Kidney (tissue), 14 donors: ENCODE results near the gene SCMH1. TPM values are rescaled to one million over a fixed set of nuclear protein-coding genes. Genes with fewer than 3 reads are reported as not detected.

Experiments
- DNase-seq, 5 donors: peaks; one replicate each; pipeline ENCODE4 v3.0.0-alpha.2; 2013 to 2020
- FAIRE-seq: peaks from 2 replicates; lab custom pipeline; 2012; peaks lifted over from hg19 to GRCh38; lab: Jason Lieb, UNC
- H3K27ac ChIP-seq, 2 donors: one replicate each; pipeline ENCODE4 v1.7.0; 2013; ENCODE audit warnings: low read depth in 2 of 2, low read length in 2 of 2, inconsistent platforms in 1 of 2
- H3K27me3 ChIP-seq: one replicate; pipeline ENCODE4 v1.7.1; 2013; ENCODE audit warnings: low read length, inconsistent platforms; ENCODE audit not compliant: control insufficient read depth, insufficient read depth
- H3K36me3 ChIP-seq, 3 donors: one replicate each; pipeline versions ENCODE4 v1.7.0 to v1.7.1; 2013; ENCODE audit warnings: low read length in 3 of 3, control low read depth in 1 of 3, inconsistent platforms in 1 of 3; ENCODE audit not compliant: insufficient read depth in 3 of 3, control insufficient read depth in 2 of 3
- H3K4me1 ChIP-seq, 3 donors: one replicate each; pipeline versions ENCODE4 v1.7.0 to v1.7.1; 2013; ENCODE audit warnings: low read length in 3 of 3, inconsistent platforms in 1 of 3, low read depth in 1 of 3; ENCODE audit not compliant: control insufficient read depth in 2 of 3, insufficient read depth in 2 of 3
- H3K4me3 ChIP-seq, 3 donors: one replicate each; pipeline versions ENCODE4 v1.7.0 to v1.8.1; 2013; ENCODE audit warnings: low read length in 3 of 3, control low read depth in 1 of 3, inconsistent platforms in 1 of 3
- H3K9ac ChIP-seq, 3 donors: one replicate each; pipeline versions ENCODE4 v1.7.0 to v1.7.1; 2013; ENCODE audit warnings: low read length in 3 of 3, control low read depth in 1 of 3, inconsistent platforms in 1 of 3
- H3K9me3 ChIP-seq, 3 donors: one replicate each; pipeline versions ENCODE4 v1.7.0 to v1.7.1; 2013; ENCODE audit warnings: low read length in 3 of 3, control low read depth in 1 of 3, inconsistent platforms in 1 of 3; ENCODE audit not compliant: control insufficient read depth in 2 of 3, insufficient read depth in 1 of 3
- intact Hi-C: fragments of 100-400 bp; cut with DNase I; formaldehyde crosslinking; loops from one replicate; pipeline ENCODE4 v1.11.1; 2022
- polyA plus RNA-seq: library from polyadenylated mRNA; stranded (reverse); fragments of 350-450 nt; fragmentation: Illumina TruSeq; extraction: RNeasy Lipid Tissue Mini Kit (QIAGEN cat#74804); gene quantifications from one replicate; pipeline ENCODE4 v1.2.3, GENCODE V29; 2014; ENCODE audit warnings: low read depth, low replicate concordance; ENCODE audit not compliant: insufficient read depth
- total RNA-seq: library from RNA; stranded (reverse); fragmentation: NEBNext Ultra II Directional; extraction: Animal tissue kit (Norgen Biotek cat#: 25700); gene quantifications from one replicate; pipeline ENCODE4 v1.2.1, GENCODE V29; 2021
- TF ChIP-seq, protein P1 (sequence below): IDR thresholded peaks from 3 replicates; pipeline ENCODE4 v1.5.1; 2012; ENCODE audit warnings: mild to moderate bottlenecking, moderate library complexity, borderline replicate concordance; ENCODE audit not compliant: insufficient read depth; ENCODE audit errors: extremely low read depth
- donor health status: control.
- donor health status: control.
- donor health status: control.
- donor health status: control.
- donor health status: control.
- donor health status: DM: yes; HTN: yes; CAD: no.
- donor health status: Normal renal cell carcinoma (clear cell type).

The SCMH1 gene
- total and polyA plus RNA-seq, 2 donors from 2014 or later, result 26.4 to 58.3 TPM

DNA sequence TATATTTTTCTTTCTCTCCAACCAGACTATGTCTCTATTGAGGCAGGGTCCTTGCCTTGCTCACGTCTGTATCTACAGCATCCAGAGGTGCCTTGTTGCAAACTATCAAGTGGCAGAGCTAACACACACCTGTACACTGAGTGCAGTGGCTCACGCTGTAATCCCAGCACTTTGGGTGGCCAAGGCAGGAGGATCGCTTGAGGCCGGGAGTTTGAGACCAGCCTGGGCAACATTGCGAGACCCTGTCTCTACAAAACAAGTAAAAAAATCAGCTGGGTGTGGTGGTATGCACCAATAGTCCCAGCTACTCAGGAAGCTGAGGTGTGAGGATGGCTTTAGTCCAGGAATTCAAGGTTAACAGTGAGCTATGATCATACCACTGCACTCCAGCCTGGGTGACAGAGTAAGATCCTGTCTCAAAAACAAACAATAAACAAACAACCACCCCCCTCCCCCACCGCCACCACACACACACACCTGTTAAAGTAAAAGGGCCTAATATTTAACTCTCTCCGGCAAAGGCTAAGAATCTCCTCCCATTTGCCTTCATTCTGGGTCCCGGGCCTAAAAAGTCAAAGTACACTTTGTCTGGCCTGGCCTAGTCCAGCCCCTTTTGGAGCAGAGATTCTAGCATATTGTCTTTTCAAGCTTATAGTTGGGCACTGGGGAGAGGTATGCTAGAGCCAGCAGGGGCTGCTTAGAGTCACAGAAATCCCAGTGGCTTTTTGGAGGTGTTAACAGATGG, 211.1 kb downstream of the SCMH1 start:
- Histone ChIP-seq H3K4me3 (no peak overlapping the region), H3K9me3 (no peaks in the 10 kb centered on the region), H3K36me3 (peaks cover 12 to 31% (median 14%) of the 10 kb centered on the region in 3 donors), H3K27me3 (no peaks in the 10 kb centered on the region), H3K4me1 (peaks cover 0 to 8% (median 0%) of the 10 kb centered on the region in 3 donors), H3K27ac (peak overlapping the region in 1 of 2 donors; percentile 41), H3K9ac (no peak overlapping the region)
- intact Hi-C loops, result no loop called here
- DNase-seq, result no peak
- TF ChIP-seq, protein P1, sequence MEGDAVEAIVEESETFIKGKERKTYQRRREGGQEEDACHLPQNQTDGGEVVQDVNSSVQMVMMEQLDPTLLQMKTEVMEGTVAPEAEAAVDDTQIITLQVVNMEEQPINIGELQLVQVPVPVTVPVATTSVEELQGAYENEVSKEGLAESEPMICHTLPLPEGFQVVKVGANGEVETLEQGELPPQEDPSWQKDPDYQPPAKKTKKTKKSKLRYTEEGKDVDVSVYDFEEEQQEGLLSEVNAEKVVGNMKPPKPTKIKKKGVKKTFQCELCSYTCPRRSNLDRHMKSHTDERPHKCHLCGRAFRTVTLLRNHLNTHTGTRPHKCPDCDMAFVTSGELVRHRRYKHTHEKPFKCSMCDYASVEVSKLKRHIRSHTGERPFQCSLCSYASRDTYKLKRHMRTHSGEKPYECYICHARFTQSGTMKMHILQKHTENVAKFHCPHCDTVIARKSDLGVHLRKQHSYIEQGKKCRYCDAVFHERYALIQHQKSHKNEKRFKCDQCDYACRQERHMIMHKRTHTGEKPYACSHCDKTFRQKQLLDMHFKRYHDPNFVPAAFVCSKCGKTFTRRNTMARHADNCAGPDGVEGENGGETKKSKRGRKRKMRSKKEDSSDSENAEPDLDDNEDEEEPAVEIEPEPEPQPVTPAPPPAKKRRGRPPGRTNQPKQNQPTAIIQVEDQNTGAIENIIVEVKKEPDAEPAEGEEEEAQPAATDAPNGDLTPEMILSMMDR, result no peak
- FAIRE-seq, result no peak

DNA sequence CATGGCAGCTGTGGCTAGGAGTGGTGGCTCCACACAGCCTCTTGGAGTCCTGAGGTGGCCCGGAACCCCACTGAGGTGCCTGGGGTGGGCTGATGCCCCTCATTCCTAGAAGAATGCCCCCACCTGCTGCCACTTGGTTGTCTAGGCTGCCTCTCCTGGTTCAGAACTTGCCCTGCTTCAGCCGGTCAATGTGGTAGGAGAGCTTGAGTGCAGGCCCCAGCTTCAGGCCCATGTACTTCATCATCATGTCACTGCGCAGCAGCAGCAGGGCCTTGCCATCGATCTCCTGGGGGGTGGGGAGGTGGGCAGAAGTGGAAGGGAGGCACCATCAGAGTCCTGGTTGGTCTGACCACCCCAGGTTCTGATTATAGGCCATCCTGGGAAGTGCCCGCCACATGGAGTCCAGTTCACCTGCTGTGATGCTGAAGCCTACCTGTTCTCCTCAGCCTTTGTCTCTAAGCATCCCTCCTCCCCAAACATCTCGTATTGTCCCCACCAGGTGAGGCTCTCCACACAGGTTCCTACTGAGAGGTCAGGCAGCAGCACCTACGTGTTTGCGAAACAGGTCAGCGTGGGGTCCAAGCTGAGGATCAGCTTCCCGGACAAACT, 214.0 kb downstream of the SCMH1 start:
- TF ChIP-seq, protein P1, result no peak
- DNase-seq (no peak), FAIRE-seq (no peak)
- Histone ChIP-seq H3K27ac (no peak overlapping the region), H3K4me1 (peaks cover 0 to 8% (median 0%) of the 10 kb centered on the region in 3 donors), H3K27me3 (no peaks in the 10 kb centered on the region), H3K4me3 (no peak overlapping the region), H3K9me3 (no peaks in the 10 kb centered on the region), H3K36me3 (peaks cover 10 to 16% (median 14%) of the 10 kb centered on the region in 3 donors), H3K9ac (no peak overlapping the region)
- intact Hi-C loops, result no loop called here

DNA sequence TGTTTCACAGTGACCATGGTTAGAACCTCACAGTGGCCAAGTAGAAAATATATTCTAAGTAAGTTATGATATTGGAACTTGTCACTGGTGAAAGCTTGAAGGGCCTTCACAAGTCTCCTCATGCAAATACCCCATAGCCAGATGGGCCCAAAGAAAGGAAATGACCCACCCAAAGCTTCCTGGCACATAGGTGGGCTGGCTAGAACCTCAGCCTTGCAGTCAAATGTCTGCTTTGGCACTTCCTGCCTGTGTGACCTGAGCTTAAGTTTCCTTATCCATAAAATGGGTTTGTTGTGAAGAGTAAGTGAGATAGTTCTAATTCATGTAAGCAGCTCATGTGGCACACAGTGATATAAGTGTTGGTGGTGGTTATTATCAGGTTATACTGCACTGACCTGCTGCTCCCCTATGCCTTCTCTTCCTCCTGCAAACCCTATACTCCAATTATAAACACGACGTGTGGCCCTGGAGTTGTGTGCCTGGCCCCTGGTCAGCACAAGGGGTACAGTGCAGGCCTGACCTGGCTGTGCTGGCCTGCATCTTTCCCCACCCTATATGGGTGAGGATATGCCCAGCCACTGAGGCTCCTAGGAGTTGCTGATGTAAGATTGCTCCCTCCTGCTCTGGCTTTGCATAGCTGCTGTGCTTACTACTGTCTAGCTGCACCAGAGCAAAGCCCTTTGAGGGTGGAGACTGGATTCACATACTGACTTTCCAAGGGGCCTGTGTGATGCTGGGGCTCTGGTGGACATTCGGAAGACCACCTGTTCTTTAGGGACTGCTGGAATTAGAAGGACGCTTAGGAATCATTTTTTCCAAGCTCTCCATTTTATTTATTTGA, 215.9 kb downstream of the SCMH1 start:
- FAIRE-seq, result no peak
- intact Hi-C loops, result no loop called here

More for the DNA sequence above, 215.9 kb downstream of the SCMH1 start:
- DNase-seq, result no peak
- no peak overlapping the region for H3K27ac ChIP-seq
- H3K4me1 ChIP-seq, result peaks cover 0 to 9% (median 3%) of the 10 kb centered on the region in 3 donors
- H3K9ac ChIP-seq, result no peak overlapping the region
- H3K9me3 ChIP-seq, result no peaks in the 10 kb centered on the region
- no peaks in the 10 kb centered on the region for H3K27me3 ChIP-seq
- H3K36me3 ChIP-seq, result peaks cover 4 to 12% (median 11%) of the 10 kb centered on the region in 3 donors
- no peak overlapping the region for H3K4me3 ChIP-seq
- TF ChIP-seq, protein P1, result no peak
